Kidney epithelial cell (primary cell): Measurements from ENCODE around the gene DCTD. TPM values are rescaled to one million over a fixed set of nuclear protein-coding genes. Genes with fewer than 3 reads are reported as not detected.
"Not testable (repeated sequence)": the region's sequence is repeated elsewhere in the genome, so short reads cannot be mapped to it uniquely, and the experiment has no call there.

Experiments used
- DNase-seq: peaks from one replicate; pipeline ENCODE4 v3.0.0-alpha.2; 2010; ENCODE audit warnings: low read depth
- H3K27me3 ChIP-seq: 2 replicates; pipeline ENCODE4 v1.6.0; 2011; ENCODE audit warnings: low read length; ENCODE audit not compliant: control insufficient read depth, insufficient read depth
- H3K36me3 ChIP-seq: 2 replicates; pipeline ENCODE4 v1.5.1; 2011; ENCODE audit warnings: low read length; ENCODE audit not compliant: control insufficient read depth, insufficient read depth
- H3K4me3 ChIP-seq: 2 replicates; pipeline ENCODE4 v1.5.1; 2011; ENCODE audit warnings: low read depth, mild to moderate bottlenecking, control low read depth, low read length
- CTCF ChIP-seq: IDR thresholded peaks from 2 replicates; pipeline ENCODE4 v1.5.1; 2011; ENCODE audit warnings: mild to moderate bottlenecking, moderate library complexity, low read length, control low read depth, inconsistent platforms; ENCODE audit not compliant: insufficient read depth, poor library complexity, severe bottlenecking
- total RNA-seq: library from RNA; depleted of rRNA; stranded (reverse); fragments of >200 nt; gene quantifications from 2 replicates; pipeline ENCODE4 v1.2.3, GENCODE V29; 2015

The DCTD gene
- total RNA-seq, 1 donor from 2014 or later = 116 TPM

- Histone ChIP-seq H3K36me3 (no peaks in the 10 kb centered on the region), H3K4me3 (no peak overlapping the region), H3K27me3 (no peaks in the 10 kb centered on the region)
- TF ChIP-seq CTCF = no peak
- no peak for DNase-seq
These were observed 12.9 kb downstream of the DCTD start for GRCh38 chr4:182904211-182904761.

GRCh38 chr4:182903013-182903412 is 14.2 kb downstream of the DCTD start:
- no peaks in the 10 kb centered on the region for H3K36me3 ChIP-seq
- no peak overlapping the region for H3K4me3 ChIP-seq

GRCh38 chr4:182901337-182901736 is 15.8 kb downstream of the DCTD start:
- DNase-seq = no peak
- TF ChIP-seq CTCF = no peak
- Histone ChIP-seq H3K4me3 (no peak overlapping the region), H3K36me3 (no peaks in the 10 kb centered on the region), H3K27me3 (no peaks in the 10 kb centered on the region)

More at GRCh38 chr4:182903013-182903412, 14.2 kb downstream of the DCTD start:
- no peak for DNase-seq
- no peak for TF ChIP-seq CTCF
- H3K27me3 ChIP-seq = no peaks in the 10 kb centered on the region

- H3K27me3 ChIP-seq, H3K4me3 ChIP-seq, H3K36me3 ChIP-seq, DNase-seq: not testable (repeated sequence)
These were observed 17.2 kb downstream of the DCTD start for GRCh38 chr4:182900021-182900420.

- H3K4me3 ChIP-seq = no peak overlapping the region
- H3K36me3 ChIP-seq = peaks cover 1% of the 10 kb centered on the region
- no peaks in the 10 kb centered on the region for H3K27me3 ChIP-seq
- DNase-seq = no peak
- TF ChIP-seq CTCF = no peak
These were observed 18.7 kb downstream of the DCTD start for GRCh38 chr4:182898479-182898799.

- peaks cover 1% of the 10 kb centered on the region for H3K36me3 ChIP-seq
- no peak for DNase-seq
- no peak overlapping the region for H3K4me3 ChIP-seq
- H3K27me3 ChIP-seq = no peaks in the 10 kb centered on the region
- no peak for TF ChIP-seq CTCF
These were observed 19.3 kb downstream of the DCTD start for GRCh38 chr4:182897601-182898478.
